Lower leg skin (tissue), 4 donors: ENCODE results near the gene CTNNA2. TPM values are rescaled to one million over a fixed set of nuclear protein-coding genes. Genes with fewer than 3 reads are reported as not detected.

Experiments used
- DNase-seq, 2 donors: peaks; one replicate each; pipeline ENCODE4 v3.0.0-alpha.2; 2019; ENCODE audit warnings: low spot score in 2 of 2
- H3K4me3 ChIP-seq: fragments of 200-600 bp; sonication (generic); 2 replicates; pipeline ENCODE4 v1.5.1; 2017; ENCODE audit warnings: mild to moderate bottlenecking, low read depth; ENCODE audit not compliant: poor library complexity, severe bottlenecking
- POLR2A ChIP-seq, 2 donors: fragments of 450-650 bp; IDR thresholded peaks; one replicate each; pipeline ENCODE4 v1.6.1; 2016 to 2017; ENCODE audit warnings: antibody characterized with exemption in 2 of 2, mild to moderate bottlenecking in 1 of 2, moderate library complexity in 1 of 2
- WGBS, 2 donors: methylation state at CpG; one replicate each; pipeline ENCODE4 v1.1.5; 2018; 5-methylcytosine and 5-hydroxymethylcytosine counted together
- intact Hi-C: fragments of 100-400 bp; cut with DNase I; formaldehyde crosslinking; loops from one replicate; pipeline ENCODE4 v1.15.0; 2023; ENCODE audit warnings: low total_unique reads
- total RNA-seq, 4 donors: library from RNA; depleted of rRNA; stranded (reverse); fragments of >200 nt; gene quantifications; one replicate each; pipeline ENCODE4 v1.1.0, GENCODE V29; 2016
- TF ChIP-seq, protein P1 (sequence below), 3 donors: fragments of 450-650 bp; IDR thresholded peaks; one replicate each; pipeline ENCODE4 v1.5.1; 2016; ENCODE audit warnings: antibody characterized with exemption in 3 of 3, mild to moderate bottlenecking in 3 of 3, moderate library complexity in 2 of 3

Gene CTNNA2
- total RNA-seq, 4 donors from 2014 or later, result not detected

- WGBS, 2 donors, result 68 to 72% methylated on average over 1 of the region's 1 CpG
- intact Hi-C loops, result no loop called here
- no peak for DNase-seq
- TF ChIP-seq, protein P1, sequence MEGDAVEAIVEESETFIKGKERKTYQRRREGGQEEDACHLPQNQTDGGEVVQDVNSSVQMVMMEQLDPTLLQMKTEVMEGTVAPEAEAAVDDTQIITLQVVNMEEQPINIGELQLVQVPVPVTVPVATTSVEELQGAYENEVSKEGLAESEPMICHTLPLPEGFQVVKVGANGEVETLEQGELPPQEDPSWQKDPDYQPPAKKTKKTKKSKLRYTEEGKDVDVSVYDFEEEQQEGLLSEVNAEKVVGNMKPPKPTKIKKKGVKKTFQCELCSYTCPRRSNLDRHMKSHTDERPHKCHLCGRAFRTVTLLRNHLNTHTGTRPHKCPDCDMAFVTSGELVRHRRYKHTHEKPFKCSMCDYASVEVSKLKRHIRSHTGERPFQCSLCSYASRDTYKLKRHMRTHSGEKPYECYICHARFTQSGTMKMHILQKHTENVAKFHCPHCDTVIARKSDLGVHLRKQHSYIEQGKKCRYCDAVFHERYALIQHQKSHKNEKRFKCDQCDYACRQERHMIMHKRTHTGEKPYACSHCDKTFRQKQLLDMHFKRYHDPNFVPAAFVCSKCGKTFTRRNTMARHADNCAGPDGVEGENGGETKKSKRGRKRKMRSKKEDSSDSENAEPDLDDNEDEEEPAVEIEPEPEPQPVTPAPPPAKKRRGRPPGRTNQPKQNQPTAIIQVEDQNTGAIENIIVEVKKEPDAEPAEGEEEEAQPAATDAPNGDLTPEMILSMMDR (IDR thresholded peaks at IDR 0.05), result no peak
- no peak for TF ChIP-seq POLR2A (IDR thresholded peaks at IDR 0.05)
- no peak overlapping the region for H3K4me3 ChIP-seq
Measured at GRCh38 chr2:79721061-79721460, 208.2 kb downstream of the CTNNA2 start.

- TF ChIP-seq, protein P1 (IDR thresholded peaks at IDR 0.05), result no peak
- TF ChIP-seq POLR2A (IDR thresholded peaks at IDR 0.05), result no peak
- DNase-seq, result no peak
- WGBS, 2 donors, result 63 to 71% methylated on average over 3 of the region's 3 CpGs
- intact Hi-C loops, result no loop called here
- no peak overlapping the region for H3K4me3 ChIP-seq
Measured at GRCh38 chr2:79721966-79722365, 209.1 kb downstream of the CTNNA2 start.

GRCh38 chr2:79723830-79724229 lies 211.0 kb downstream of the CTNNA2 start:
- intact Hi-C loops, result no loop called here
- H3K4me3 ChIP-seq, result no peak overlapping the region
- TF ChIP-seq POLR2A (IDR thresholded peaks at IDR 0.05), result no peak
- TF ChIP-seq, protein P1 (IDR thresholded peaks at IDR 0.05), result no peak
- no peak for DNase-seq
- WGBS, 2 donors, result 61 to 62% methylated on average over 2 of the region's 2 CpGs

DNA sequence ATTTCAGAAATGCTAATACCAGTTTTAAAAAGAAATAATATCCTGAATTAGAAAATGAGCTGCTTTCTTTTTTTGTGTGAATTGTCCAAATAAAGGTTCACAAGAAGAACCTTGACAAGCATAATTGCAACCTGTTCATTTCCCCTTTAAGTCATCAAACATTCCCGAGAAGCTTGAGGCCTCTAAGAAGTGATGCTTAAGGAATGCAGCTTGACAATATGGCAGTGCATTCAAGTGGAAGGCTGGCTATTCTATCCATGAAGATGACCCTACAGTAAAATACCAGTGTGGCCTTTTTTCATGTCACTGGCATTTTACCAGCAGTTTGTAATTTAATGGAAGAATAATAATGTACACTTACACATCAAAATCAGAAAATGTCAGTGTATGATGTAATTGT lies 216.7 kb downstream of the CTNNA2 start:
- intact Hi-C loops, result no loop called here
- no peak for TF ChIP-seq POLR2A (IDR thresholded peaks at IDR 0.05)
- TF ChIP-seq, protein P1 (IDR thresholded peaks at IDR 0.05), result no peak
- no peak for DNase-seq
- H3K4me3 ChIP-seq, result no peak overlapping the region
- WGBS, 2 donors, result 56 to 62% methylated on average over 1 of the region's 1 CpG

- DNase-seq, result no peak
- intact Hi-C loops, result no loop called here
- 49 to 50% methylated on average over 1 of the region's 1 CpG for WGBS, 2 donors
- H3K4me3 ChIP-seq, result no peak overlapping the region
- no peak for TF ChIP-seq POLR2A (IDR thresholded peaks at IDR 0.05)
- TF ChIP-seq, protein P1 (IDR thresholded peaks at IDR 0.05), result no peak
Measured at GRCh38 chr2:79734518-79734917, 221.7 kb downstream of the CTNNA2 start.

GRCh38 chr2:79740879-79741443 lies 228.1 kb downstream of the CTNNA2 start:
- WGBS, 2 donors, result 82 to 84% methylated on average over 6 of the region's 6 CpGs
- DNase-seq, result no peak
- TF ChIP-seq POLR2A (IDR thresholded peaks at IDR 0.05), result no peak
- TF ChIP-seq, protein P1 (IDR thresholded peaks at IDR 0.05), result no peak
- intact Hi-C loops, result no loop called here
- no peak overlapping the region for H3K4me3 ChIP-seq
